HFF-Myc (cell line): Measurements from ENCODE around the gene DRC7.
"Not testable (repeated sequence)": the region's sequence is repeated elsewhere in the genome, so short reads cannot be mapped to it uniquely, and the experiment has no call there.

ENCODE experiments used
- DNase-seq: peaks from one replicate; pipeline ENCODE4 v3.0.0-alpha.2; 2011; ENCODE audit warnings: low read depth; ENCODE audit errors: extremely low read depth
- H3K4me3 ChIP-seq: replicated peaks from 2 replicates; pipeline ENCODE4 v1.5.1; 2011; ENCODE audit warnings: low read depth, mild to moderate bottlenecking, control low read depth, low read length
- TF ChIP-seq, protein P1 (sequence below): IDR thresholded peaks from 2 replicates; pipeline ENCODE4 v1.5.1; 2012; ENCODE audit warnings: mild to moderate bottlenecking, low read depth, low read length, control low read depth; ENCODE audit errors: missing control alignments

DRC7 gene

DNA sequence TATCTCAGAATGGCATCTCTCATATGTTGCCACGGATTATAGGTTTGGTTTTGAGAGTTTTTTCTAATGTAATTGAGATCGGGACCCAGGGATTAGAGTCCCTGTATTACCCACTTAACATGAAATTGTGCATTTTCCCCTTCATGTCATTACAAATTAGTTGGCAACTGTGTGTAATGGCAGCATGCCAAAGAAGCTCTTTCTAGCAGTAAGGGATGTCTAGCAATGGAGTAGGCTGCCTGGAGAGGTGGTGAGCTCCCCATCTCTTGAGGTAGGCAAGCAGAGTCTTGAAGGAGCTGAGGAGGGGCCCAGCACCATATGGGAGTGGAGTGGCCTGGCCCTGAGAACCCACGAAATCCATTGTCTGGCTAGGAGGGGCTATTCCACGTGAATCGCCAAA, 30.9 kb downstream of the DRC7 start:
- DNase-seq: no peak
- H3K4me3 ChIP-seq: no peak overlapping the region
- TF ChIP-seq, protein P1, sequence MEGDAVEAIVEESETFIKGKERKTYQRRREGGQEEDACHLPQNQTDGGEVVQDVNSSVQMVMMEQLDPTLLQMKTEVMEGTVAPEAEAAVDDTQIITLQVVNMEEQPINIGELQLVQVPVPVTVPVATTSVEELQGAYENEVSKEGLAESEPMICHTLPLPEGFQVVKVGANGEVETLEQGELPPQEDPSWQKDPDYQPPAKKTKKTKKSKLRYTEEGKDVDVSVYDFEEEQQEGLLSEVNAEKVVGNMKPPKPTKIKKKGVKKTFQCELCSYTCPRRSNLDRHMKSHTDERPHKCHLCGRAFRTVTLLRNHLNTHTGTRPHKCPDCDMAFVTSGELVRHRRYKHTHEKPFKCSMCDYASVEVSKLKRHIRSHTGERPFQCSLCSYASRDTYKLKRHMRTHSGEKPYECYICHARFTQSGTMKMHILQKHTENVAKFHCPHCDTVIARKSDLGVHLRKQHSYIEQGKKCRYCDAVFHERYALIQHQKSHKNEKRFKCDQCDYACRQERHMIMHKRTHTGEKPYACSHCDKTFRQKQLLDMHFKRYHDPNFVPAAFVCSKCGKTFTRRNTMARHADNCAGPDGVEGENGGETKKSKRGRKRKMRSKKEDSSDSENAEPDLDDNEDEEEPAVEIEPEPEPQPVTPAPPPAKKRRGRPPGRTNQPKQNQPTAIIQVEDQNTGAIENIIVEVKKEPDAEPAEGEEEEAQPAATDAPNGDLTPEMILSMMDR: no peak

DNA sequence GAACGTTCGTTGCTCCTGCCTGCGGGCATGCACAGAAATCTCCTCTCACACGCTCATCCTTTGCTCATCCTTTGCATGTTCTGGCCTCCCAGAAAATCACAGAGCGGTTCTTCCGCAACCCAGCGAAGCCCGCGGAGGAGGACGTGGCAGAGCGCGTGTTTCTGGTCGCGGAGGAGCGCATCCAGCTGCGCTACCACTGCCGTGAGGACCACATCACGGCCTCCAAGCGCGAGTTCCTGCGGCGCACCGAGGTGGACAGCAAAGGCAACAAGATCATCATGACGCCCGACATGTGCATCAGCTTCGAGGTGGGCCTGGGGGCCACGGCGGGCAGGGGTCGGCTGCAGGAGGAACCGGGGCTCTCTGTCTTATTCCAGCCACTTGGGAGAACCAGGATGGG, 31.4 kb downstream of the DRC7 start:
- H3K4me3 ChIP-seq: no peak overlapping the region
- TF ChIP-seq, protein P1: no peak
- DNase-seq: no peak

DNA sequence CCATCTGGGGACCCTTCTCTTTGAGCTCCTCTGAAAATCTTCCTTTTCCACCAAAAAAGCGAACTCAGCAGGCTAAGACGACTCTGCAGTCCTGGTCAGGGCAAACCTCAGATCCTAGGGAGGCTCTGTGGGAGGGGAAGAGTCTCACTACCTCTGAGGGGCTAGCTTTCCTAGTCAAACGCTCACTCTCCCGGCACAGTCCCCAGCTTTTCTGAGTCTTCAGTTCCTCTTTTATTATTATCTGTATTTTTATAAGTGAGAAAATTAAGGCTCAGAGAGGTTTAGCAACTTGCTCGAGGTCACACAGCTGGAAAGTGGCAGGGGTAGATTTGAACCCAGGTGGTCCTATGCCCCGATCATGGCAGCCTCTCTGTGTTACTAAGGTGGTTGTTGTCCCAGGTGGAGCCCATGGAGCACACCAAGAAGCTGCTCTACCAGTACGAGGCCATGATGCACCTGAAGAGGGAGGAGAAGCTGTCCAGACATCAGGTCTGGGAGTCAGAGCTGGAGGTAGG, 31.9 kb downstream of the DRC7 start:
- H3K4me3 ChIP-seq: no peak overlapping the region
- TF ChIP-seq, protein P1: no peak
- DNase-seq: no peak

DNA sequence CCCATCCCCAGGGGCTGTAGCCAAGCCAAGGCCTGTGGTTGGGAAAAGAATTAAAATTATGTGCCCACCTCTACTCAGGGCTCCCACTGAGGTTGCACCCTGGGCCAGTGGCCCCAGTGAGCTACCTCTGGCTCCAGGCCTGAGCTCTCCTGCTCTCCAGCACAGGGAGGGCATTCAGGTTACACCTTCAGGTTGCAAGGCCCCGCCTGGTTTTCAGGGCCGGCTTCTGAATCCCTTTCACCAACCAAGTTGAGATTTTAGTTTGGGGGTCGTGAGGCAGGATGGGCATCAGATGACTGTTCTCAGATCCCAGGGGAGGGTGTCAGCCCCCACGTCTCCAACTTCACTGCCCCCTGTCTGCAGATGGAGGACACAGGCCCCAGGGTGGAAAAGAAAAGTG, 33.0 kb downstream of the DRC7 start:
- TF ChIP-seq, protein P1: no peak
- H3K4me3 ChIP-seq: no peak overlapping the region
- no peak for DNase-seq

DNA sequence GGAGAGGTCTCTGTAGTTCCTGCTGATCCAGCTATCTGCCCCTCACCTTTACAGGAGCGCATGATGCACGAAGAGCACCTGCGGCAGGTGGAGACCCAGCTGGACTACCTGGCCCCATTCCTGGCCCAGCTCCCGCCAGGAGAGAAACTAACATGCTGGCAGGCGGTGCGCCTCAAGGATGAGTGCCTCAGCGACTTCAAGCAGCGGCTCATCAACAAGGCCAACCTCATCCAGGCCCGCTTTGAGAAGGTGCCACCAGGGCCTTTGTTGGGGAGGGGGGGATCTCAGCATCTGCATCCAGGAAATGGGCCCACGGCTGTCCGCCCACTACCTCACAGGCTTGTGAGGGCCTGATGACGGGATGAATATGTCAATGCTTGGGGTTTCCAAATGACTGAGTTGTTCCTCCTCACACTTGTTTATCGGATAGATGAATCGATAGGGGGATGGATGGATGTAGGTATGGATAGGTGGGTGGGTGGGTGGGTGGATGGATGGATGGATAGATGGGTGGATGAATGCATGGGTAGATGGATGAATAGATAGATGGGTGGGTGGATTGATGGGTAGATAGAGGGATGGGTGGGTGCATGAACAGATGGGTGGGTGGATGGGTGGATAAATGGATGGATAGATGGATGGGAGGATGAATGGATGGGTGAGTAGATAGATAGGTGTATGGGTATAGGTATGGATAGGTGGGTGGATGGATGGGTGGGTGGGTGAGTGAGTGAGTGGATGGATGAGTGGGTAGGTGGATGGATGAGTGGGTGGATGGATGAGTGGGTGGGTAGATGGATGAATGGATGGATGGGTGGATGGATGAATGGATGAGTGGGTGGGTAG, 34.0 kb downstream of the DRC7 start:
- DNase-seq: no peak
- H3K4me3 ChIP-seq: no peak overlapping the region
- TF ChIP-seq, protein P1: no peak

DNA sequence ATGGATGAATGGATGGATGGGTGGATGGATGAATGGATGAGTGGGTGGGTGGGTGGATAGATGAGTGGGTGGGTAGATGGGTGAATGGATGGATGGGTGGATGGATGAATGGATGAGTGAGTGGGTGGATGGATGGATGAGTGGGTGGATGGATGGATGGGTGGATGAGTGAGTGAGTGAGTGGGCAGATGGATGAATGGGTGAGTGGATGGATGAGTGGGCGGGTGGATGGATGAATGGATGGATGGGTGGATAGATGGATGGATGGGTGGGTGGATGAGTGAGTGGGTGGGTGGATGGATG, 34.5 kb downstream of the DRC7 start:
- TF ChIP-seq, protein P1: no peak
- H3K4me3 ChIP-seq: no peak overlapping the region
- DNase-seq: no peak

DNA sequence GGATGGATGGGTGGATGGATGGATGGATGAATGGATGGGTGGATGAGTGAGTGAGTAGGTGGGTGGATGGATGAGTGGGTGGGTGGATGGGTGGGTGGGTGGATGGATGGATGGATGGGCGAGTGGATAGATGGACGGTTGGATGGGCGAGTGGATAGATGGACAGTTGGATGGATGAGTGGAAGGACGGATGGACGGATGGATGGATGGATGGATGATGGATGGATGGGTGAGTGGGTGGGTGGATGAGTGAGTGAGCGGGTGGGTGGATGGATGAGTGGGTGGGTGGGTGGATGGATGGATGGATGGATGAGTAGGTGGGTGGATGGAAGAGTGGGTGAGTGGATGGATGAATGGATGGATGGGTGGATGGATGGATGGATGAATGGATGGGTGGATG, 35.2 kb downstream of the DRC7 start:
- H3K4me3 ChIP-seq, DNase-seq: not testable (repeated sequence)
